ENCODE data around the gene ALKBH5.

The ALKBH5 gene

DNA sequence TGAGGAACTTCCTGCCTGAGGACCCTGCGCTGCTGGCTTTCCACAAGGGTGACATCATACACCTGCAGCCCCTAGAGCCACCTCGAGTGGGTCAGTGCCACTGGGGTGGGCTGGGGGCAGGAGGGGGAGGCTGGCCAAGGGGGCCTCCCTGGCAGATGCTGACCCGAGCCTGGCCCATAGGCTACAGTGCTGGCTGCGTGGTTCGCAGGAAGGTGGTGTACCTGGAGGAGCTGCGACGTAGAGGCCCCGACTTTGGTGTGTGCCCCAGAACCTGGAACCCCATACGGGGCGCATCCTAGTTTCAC is 26.7 kb upstream of the ALKBH5 start:
- H3K4me3 ChIP-seq: no peak overlapping the region
- peak overlapping the region in 7 of 21 experiments; percentile 12 to 74 (median 61) for H3K27ac ChIP-seq

- Histone ChIP-seq H3K4me3 (no peak overlapping the region), H3K27ac (peak overlapping the region in 13 of 21 experiments; percentile 4 to 74 (median 66))
Measured at GRCh38 chr17:18157354-18157985, 26.2 kb upstream of the ALKBH5 start.

GRCh38 chr17:18158022-18158600 is 25.5 kb upstream of the ALKBH5 start:
- Histone ChIP-seq H3K27ac (peak overlapping the region in 18 of 21 experiments; percentile 12 to 86 (median 66)), H3K4me3 (peak overlapping the region; percentile 23 to 45 (median 39))

- Histone ChIP-seq H3K27ac (peak overlapping the region in 3 of 21 experiments; percentile 6 to 74 (median 45)), H3K4me3 (no peak overlapping the region)
Measured at GRCh38 chr17:18159551-18160120, 24.0 kb upstream of the ALKBH5 start.

DNA sequence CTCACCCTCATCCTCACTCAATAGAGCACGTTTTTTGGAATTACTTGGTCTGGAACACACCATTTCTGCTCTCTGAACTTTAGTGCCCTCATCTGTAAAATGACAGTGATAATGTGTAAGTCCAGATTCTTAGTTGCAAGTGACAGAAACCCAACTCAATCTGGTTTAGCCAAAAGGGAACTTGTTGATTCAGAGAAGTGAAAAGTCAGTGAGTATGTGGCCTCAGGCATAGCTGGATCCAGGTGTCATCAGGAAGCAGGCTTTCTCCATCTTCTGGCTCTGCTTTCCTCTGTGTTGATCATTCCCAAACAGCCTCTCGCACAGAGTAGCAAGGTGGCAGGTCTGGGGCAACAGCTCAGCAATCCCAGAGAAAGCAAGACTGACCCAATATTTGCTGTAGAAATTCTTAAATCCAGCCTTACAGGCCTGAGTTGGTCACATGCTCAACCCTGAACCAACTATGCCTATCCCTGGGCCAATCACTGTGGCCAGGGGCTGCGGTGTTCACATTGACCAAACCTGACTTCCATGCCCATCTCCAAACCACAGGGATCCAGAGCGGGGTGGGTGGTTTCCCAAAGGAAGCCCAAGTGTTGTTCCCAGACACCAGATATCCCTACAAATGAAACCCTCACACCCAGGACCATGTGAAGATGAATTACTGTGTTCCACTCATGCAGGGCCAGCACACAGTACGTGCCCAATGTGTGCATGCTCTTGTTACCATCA is 23.3 kb upstream of the ALKBH5 start:
- H3K27ac ChIP-seq: no peak overlapping the region
- no peak overlapping the region for H3K4me3 ChIP-seq

GRCh38 chr17:18161207-18162145 is 22.2 kb upstream of the ALKBH5 start:
- H3K27ac ChIP-seq: no peak overlapping the region
- H3K4me3 ChIP-seq: no peak overlapping the region

- Histone ChIP-seq H3K27ac (no peak overlapping the region), H3K4me3 (no peak overlapping the region)
Measured at GRCh38 chr17:18163547-18163946, 20.1 kb upstream of the ALKBH5 start.

- no peak overlapping the region for H3K4me3 ChIP-seq
- H3K27ac ChIP-seq: no peak overlapping the region
Measured at GRCh38 chr17:18166894-18167293, 16.7 kb upstream of the ALKBH5 start.

DNA sequence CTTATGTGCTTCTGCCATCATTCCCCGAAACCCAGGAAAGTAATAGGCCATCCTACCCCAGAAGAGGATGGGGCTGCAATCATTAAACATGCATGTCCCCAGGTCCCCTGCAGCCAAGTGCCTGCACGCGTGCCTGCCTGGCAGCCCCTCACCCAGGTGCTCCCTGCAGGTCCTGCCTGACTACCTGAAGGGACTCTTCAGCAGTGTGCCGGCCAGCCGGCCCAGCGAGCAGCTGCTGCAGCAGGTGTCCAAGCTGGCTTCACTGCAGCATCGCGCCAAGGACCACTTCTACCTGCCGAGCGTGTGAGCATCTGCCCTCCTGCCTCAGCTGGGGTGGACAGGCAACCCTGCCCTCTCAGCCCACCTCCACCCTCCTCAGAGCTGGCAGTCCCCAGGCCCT is 16.2 kb upstream of the ALKBH5 start:
- Histone ChIP-seq H3K4me3 (no peak overlapping the region), H3K27ac (no peak overlapping the region)

GRCh38 chr17:18172531-18173278 is 10.9 kb upstream of the ALKBH5 start:
- no peak overlapping the region for H3K27ac ChIP-seq

GRCh38 chr17:18173740-18174139 is 9.9 kb upstream of the ALKBH5 start:
- H3K4me3 ChIP-seq: no peak overlapping the region
- H3K27ac ChIP-seq: no peak overlapping the region

More at GRCh38 chr17:18172531-18173278, 10.9 kb upstream of the ALKBH5 start:
- H3K4me3 ChIP-seq: no peak overlapping the region

DNA sequence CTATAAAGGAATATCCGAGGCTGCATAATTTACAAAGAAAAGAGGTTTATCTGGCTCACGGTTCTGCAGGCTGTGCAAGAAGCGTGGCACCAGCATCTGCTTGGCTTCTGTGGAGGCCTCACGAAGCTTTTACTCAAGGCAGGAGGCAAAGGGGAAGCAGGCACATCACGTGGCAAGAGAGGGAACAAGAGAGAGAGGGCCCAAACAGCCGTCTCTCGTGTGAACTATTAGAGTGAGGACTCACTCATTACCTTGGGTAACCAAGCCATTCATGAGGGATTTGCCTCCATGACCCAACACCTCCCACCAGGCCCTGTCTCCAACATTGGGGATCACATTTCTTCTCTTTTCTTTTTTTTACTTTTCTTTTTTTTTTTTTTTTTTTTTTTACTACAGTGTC is 7.5 kb upstream of the ALKBH5 start:
- H3K27ac ChIP-seq: no peak overlapping the region

DNA sequence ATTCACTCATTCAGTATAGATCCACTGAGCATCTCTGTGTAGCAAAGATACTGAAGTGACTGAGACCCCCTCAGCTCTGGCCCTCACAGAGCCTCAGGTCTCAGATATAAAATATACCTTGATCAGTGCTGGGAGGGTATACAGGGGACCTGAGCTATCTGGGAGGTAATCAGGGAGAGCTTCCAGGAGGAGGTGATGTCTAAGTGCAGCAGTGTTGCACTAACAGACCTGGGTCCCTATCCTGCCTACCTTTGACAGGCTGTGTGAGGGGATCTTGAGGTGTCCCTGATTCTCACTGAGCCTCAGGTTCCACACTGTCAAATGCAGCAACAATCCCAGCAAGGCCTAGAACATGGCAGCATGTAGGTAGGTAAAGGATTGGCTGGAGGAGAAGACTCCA is 6.5 kb upstream of the ALKBH5 start:
- Histone ChIP-seq H3K27ac (no peak overlapping the region), H3K4me3 (no peak overlapping the region)

More for the DNA sequence above, 7.5 kb upstream of the ALKBH5 start:
- H3K4me3 ChIP-seq: no peak overlapping the region

- no peak overlapping the region for H3K27ac ChIP-seq
- no peak overlapping the region for H3K4me3 ChIP-seq
Measured at GRCh38 chr17:18177722-18178121, 5.9 kb upstream of the ALKBH5 start.

- Histone ChIP-seq H3K27ac (no peak overlapping the region), H3K4me3 (no peak overlapping the region)
Measured at GRCh38 chr17:18179196-18179595, 4.4 kb upstream of the ALKBH5 start.

- H3K4me3 ChIP-seq: no peak overlapping the region
- H3K27ac ChIP-seq: no peak overlapping the region
Measured at GRCh38 chr17:18179804-18180203, 3.8 kb upstream of the ALKBH5 start.

GRCh38 chr17:18181358-18181757 is 2.3 kb upstream of the ALKBH5 start:
- H3K27ac ChIP-seq: peak overlapping the region in 11 of 21 experiments; percentile 8 to 99 (median 95)
- no peak overlapping the region for H3K4me3 ChIP-seq

DNA sequence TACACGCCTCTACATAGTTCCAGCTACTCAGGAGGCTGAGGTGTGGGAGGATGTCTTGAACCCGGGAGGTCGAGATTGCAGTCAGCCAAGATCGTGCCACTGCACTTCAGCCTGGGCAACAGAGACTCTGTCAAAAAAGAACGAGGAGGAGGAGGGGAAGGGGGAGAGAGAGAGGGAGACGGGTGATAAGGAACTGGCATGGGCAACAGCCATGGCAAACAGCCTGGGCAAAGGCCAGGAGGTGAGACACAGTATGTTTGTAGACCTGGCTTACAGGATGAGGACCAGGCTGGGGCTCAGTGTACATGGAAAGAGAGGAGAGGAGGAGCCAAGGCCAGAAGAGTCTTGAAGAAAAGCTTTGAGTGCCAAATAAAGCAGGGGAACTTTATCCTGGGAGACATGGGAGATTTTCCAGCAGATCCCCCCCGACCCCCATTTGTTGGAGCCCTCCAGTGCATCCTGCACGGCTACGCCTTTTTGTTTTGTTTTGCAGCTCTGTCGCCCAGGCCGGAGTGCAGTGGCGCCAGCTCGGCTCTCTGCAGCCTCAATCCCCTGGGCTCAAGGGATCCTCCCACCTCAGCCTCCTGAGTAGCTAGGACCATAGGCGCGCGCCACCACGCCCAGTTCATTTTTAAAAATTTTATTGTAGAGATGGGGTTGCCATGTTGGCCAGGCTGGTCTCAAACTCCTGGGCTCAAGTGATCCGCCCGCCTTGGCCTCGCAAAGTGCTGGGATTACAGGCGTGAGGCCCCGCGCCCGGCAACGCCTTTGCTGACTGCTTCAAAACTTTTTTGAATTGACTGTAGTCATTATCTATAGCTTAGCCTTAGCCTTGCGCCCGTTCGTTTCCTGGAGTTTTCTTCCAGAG is 1.3 kb upstream of the ALKBH5 start:
- peak overlapping the region; percentile 71 to 99 (median 90) for H3K4me3 ChIP-seq
- H3K27ac ChIP-seq: peak overlapping the region; percentile 56 to 99 (median 98)
